SW480 (cell line): ENCODE measurements around the gene PNMA6F.
"Not testable (repeated sequence)": the region's sequence is repeated elsewhere in the genome, so short reads cannot be mapped to it uniquely, and the experiment has no call there.

Experiments used
- DNase-seq: peaks from one replicate; pipeline ENCODE4 v3.0.0-alpha.2; 2016; ENCODE audit warnings: low spot score

Gene PNMA6F

GRCh38 chrX:153302796-153303195, 18.8 kb downstream of the PNMA6F start:
- DNase-seq, result no peak

GRCh38 chrX:153301746-153302145, 19.8 kb downstream of the PNMA6F start:
- no peak for DNase-seq

GRCh38 chrX:153299855-153300254, 21.7 kb downstream of the PNMA6F start:
- no peak for DNase-seq

- no peak for DNase-seq
Measured at GRCh38 chrX:153297376-153297775, 24.2 kb downstream of the PNMA6F start.

GRCh38 chrX:153293485-153294071, 28.0 kb downstream of the PNMA6F start:
- DNase-seq, result not testable (repeated sequence)

- DNase-seq, result not testable (repeated sequence)
Measured at GRCh38 chrX:153288807-153289206, 32.8 kb downstream of the PNMA6F start.

GRCh38 chrX:153285678-153286077, 35.9 kb downstream of the PNMA6F start:
- DNase-seq, result not testable (repeated sequence)

- not testable (repeated sequence) for DNase-seq
Measured at GRCh38 chrX:153283982-153284381, 37.6 kb downstream of the PNMA6F start.

- not testable (repeated sequence) for DNase-seq
Measured at GRCh38 chrX:153281784-153282183, 39.8 kb downstream of the PNMA6F start.

- DNase-seq, result not testable (repeated sequence)
Measured at GRCh38 chrX:153279304-153279703, 42.3 kb downstream of the PNMA6F start.

GRCh38 chrX:153276049-153276448, 45.5 kb downstream of the PNMA6F start:
- not testable (repeated sequence) for DNase-seq

- not testable (repeated sequence) for DNase-seq
Measured at GRCh38 chrX:153275418-153275817, 46.1 kb downstream of the PNMA6F start.

- not testable (repeated sequence) for DNase-seq
Measured at GRCh38 chrX:153272584-153272983, 49.0 kb downstream of the PNMA6F start.

GRCh38 chrX:153272070-153272469, 49.5 kb downstream of the PNMA6F start:
- not testable (repeated sequence) for DNase-seq
